ENCODE data around the gene LDLRAD3.

The LDLRAD3 gene

DNA sequence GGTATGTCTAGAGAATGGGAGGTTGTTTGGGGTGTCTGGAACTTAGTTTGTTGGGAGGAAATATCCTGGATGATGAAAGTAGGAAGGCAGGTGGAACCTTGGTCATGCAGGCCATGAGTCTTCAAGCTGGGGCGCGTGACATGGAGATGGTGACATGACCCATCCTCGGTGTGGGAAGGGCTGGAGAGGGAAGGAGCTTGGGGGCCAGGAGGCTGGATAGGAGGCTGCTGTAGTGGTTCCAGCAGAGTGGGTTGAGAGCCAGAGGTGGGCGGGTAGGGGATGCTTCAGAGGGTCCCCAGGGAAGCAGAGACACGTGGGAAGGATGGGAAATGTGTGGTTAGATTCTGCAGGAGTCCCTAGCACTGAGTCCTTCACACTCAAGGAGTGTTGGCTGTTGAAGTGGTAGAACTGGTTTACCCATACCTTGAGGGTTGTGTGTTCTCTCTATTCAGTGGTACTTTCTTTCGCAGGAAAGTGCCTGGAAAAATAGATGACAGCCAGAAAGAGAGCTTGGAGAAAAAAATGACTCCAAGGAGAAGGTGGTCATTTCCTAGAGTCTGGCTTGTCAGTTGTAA lies 56.8 kb downstream of the LDLRAD3 start:
- no peak for DNase-seq (ENCODE audit: low spot score)
- in situ Hi-C loops (cut with MboI; ENCODE audit: low sequenced_read_pairs, unreplicated experiment): no loop called here

DNA sequence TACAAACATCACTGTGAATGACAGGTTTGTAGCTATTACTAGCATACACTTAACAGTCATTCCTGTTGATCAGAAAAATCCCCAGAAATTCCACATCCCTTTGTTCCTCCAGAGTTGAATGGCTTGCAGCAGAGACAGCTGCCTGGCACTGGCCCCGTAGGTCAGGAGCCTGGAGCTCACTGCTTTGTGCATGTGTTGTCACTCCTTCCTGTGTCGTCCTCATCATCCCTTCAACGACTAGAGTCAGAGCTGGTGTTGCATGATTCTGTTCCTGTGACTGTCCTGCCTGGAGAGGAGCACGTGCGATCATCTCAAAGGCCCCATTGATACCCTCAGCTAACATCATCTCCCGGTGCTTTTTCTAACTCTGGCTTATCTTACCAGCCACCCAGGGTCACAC lies 58.3 kb downstream of the LDLRAD3 start:
- no peak for DNase-seq (ENCODE audit: low spot score)
- in situ Hi-C loops (cut with MboI; ENCODE audit: low sequenced_read_pairs, unreplicated experiment): no loop called here
- TF ChIP-seq, protein P1, sequence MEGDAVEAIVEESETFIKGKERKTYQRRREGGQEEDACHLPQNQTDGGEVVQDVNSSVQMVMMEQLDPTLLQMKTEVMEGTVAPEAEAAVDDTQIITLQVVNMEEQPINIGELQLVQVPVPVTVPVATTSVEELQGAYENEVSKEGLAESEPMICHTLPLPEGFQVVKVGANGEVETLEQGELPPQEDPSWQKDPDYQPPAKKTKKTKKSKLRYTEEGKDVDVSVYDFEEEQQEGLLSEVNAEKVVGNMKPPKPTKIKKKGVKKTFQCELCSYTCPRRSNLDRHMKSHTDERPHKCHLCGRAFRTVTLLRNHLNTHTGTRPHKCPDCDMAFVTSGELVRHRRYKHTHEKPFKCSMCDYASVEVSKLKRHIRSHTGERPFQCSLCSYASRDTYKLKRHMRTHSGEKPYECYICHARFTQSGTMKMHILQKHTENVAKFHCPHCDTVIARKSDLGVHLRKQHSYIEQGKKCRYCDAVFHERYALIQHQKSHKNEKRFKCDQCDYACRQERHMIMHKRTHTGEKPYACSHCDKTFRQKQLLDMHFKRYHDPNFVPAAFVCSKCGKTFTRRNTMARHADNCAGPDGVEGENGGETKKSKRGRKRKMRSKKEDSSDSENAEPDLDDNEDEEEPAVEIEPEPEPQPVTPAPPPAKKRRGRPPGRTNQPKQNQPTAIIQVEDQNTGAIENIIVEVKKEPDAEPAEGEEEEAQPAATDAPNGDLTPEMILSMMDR (IDR thresholded peaks at IDR 0.05; ENCODE audit: borderline replicate concordance, control extremely low read depth, extremely low read depth, insufficient read depth, missing control alignments): no peak

More for the DNA sequence above, 56.8 kb downstream of the LDLRAD3 start:
- TF ChIP-seq, protein P1 (IDR thresholded peaks at IDR 0.05; ENCODE audit: borderline replicate concordance, control extremely low read depth, extremely low read depth, insufficient read depth, missing control alignments): no peak

GRCh38 chr11:36002796-36003195 lies 58.9 kb downstream of the LDLRAD3 start:
- no peak for DNase-seq (ENCODE audit: low spot score)
- in situ Hi-C loops (cut with MboI; ENCODE audit: low sequenced_read_pairs, unreplicated experiment): no loop called here
- TF ChIP-seq, protein P1 (IDR thresholded peaks at IDR 0.05; ENCODE audit: borderline replicate concordance, control extremely low read depth, extremely low read depth, insufficient read depth, missing control alignments): no peak

- TF ChIP-seq, protein P1 (IDR thresholded peaks at IDR 0.05; ENCODE audit: borderline replicate concordance, control extremely low read depth, extremely low read depth, insufficient read depth, missing control alignments): no peak
- in situ Hi-C loops (cut with MboI; ENCODE audit: low sequenced_read_pairs, unreplicated experiment): no loop called here
- DNase-seq (ENCODE audit: low spot score): no peak
Measured at GRCh38 chr11:36006556-36006955, 62.7 kb downstream of the LDLRAD3 start.

GRCh38 chr11:36007127-36007655 lies 63.3 kb downstream of the LDLRAD3 start:
- TF ChIP-seq, protein P1 (IDR thresholded peaks at IDR 0.05; ENCODE audit: borderline replicate concordance, control extremely low read depth, extremely low read depth, insufficient read depth, missing control alignments): no peak
- in situ Hi-C loops (cut with MboI; ENCODE audit: low sequenced_read_pairs, unreplicated experiment): no loop called here
- DNase-seq (ENCODE audit: low spot score): no peak

GRCh38 chr11:36008584-36008983 lies 64.7 kb downstream of the LDLRAD3 start:
- TF ChIP-seq, protein P1 (IDR thresholded peaks at IDR 0.05; ENCODE audit: borderline replicate concordance, control extremely low read depth, extremely low read depth, insufficient read depth, missing control alignments): no peak
- DNase-seq (ENCODE audit: low spot score): no peak
- in situ Hi-C loops (cut with MboI; ENCODE audit: low sequenced_read_pairs, unreplicated experiment): no loop called here

All from GM13976 (cell line).